ENCODE measurements around the gene ZNF232.
"Not testable (repeated sequence)": the region's sequence is repeated elsewhere in the genome, so short reads cannot be mapped to it uniquely, and the experiment has no call there.

DNA sequence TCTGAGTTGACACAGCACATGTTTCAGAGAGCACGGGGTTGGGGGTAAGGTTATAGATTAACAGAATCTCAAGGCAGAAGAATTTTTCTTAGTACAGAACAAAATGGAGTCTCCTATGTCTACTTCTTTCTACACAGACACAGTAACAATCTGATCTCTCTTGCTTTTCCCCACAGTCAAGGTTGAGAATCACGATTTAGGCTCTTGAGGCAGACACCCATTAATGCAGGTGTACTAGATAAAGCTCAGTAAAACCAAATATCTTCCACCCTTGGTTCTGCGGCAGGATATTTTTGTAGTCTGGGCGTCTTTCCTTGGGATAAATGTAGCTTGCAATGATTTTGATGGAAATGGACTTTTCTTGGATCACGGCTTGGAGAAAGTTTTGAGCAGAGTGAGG lies 36.2 kb downstream of the ZNF232 start:
- not testable (repeated sequence) for TF ChIP-seq EZH2phosphoT487 (IDR thresholded peaks at IDR 0.05; ENCODE audit: unreplicated experiment); EZH2 (IDR thresholded peaks at IDR 0.05; ENCODE audit: low read depth, unreplicated experiment)
- TF ChIP-seq, protein P1, sequence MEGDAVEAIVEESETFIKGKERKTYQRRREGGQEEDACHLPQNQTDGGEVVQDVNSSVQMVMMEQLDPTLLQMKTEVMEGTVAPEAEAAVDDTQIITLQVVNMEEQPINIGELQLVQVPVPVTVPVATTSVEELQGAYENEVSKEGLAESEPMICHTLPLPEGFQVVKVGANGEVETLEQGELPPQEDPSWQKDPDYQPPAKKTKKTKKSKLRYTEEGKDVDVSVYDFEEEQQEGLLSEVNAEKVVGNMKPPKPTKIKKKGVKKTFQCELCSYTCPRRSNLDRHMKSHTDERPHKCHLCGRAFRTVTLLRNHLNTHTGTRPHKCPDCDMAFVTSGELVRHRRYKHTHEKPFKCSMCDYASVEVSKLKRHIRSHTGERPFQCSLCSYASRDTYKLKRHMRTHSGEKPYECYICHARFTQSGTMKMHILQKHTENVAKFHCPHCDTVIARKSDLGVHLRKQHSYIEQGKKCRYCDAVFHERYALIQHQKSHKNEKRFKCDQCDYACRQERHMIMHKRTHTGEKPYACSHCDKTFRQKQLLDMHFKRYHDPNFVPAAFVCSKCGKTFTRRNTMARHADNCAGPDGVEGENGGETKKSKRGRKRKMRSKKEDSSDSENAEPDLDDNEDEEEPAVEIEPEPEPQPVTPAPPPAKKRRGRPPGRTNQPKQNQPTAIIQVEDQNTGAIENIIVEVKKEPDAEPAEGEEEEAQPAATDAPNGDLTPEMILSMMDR (conservative IDR thresholded peaks at IDR 0.05; ENCODE audit: low read depth in 2 of 2): not testable (repeated sequence)

Measured in GM23338 (cell line).